Activated B cell treated with CpG ODN at 0.5 μM for 24 hours (primary cell): ENCODE results near the gene YPEL1. TPM values are rescaled to one million over a fixed set of nuclear protein-coding genes. Genes with fewer than 3 reads are reported as not detected.

Experiments used
- ATAC-seq: fragments of 200-7000 bp; cut with Tn5 transposase; one replicate; pipeline ENCODE4 v1.10.0; 2021; ENCODE audit warnings: low read depth, mild to moderate bottlenecking, moderate library complexity
- CTCF ChIA-PET: fragments of 350-600 bp; sonication (Branson Sonifier 250); formaldehyde crosslinking; loops from one replicate; lab custom pipeline; 2021; ENCODE audit warnings: antibody characterized with exemption; lab: Charles Lee
- POLR2A ChIA-PET: fragments of 350-600 bp; sonication (Branson Sonifier 250); formaldehyde crosslinking; loops from one replicate; lab custom pipeline; 2021; ENCODE audit warnings: antibody characterized with exemption; lab: Charles Lee
- DNase-seq: peaks from one replicate; pipeline ENCODE4 v3.0.0; 2022
- H3K27ac Mint-ChIP-seq: one replicate; pipeline ENCODE4 v1.8.0; 2020; ENCODE audit warnings: mixed read lengths
- H3K27me3 Mint-ChIP-seq: one replicate; pipeline ENCODE4 v1.8.0; 2021; ENCODE audit warnings: mixed read lengths
- H3K36me3 Mint-ChIP-seq: one replicate; pipeline ENCODE4 v1.8.0; 2021; ENCODE audit warnings: low read depth, mixed read lengths
- H3K4me1 Mint-ChIP-seq: one replicate; pipeline ENCODE4 v1.8.0; 2021; ENCODE audit warnings: mixed read lengths
- H3K4me3 Mint-ChIP-seq: one replicate; pipeline ENCODE4 v1.8.0; 2020; ENCODE audit warnings: mild to moderate bottlenecking, mixed read lengths
- H3K9me3 Mint-ChIP-seq: one replicate; pipeline ENCODE4 v1.8.0; 2020; ENCODE audit warnings: mixed read lengths
- intact Hi-C: fragments of 100-400 bp; cut with micrococcal nuclease; formaldehyde crosslinking; loops from one replicate; pipeline ENCODE4 v1.15.1; 2024
- total RNA-seq: library from RNA; stranded (reverse); gene quantifications from 2 replicates; pipeline ENCODE4 v1.2.3, GENCODE V29; 2022
- TF ChIP-seq, protein P1 (sequence below): fragments of 200-600 bp; IDR thresholded peaks from one replicate; pipeline ENCODE4 v1.8.0; 2022; ENCODE audit warnings: antibody characterized with exemption, mild to moderate bottlenecking

YPEL1 gene
- total RNA-seq, 1 donor from 2014 or later, result 4.1 TPM

DNA sequence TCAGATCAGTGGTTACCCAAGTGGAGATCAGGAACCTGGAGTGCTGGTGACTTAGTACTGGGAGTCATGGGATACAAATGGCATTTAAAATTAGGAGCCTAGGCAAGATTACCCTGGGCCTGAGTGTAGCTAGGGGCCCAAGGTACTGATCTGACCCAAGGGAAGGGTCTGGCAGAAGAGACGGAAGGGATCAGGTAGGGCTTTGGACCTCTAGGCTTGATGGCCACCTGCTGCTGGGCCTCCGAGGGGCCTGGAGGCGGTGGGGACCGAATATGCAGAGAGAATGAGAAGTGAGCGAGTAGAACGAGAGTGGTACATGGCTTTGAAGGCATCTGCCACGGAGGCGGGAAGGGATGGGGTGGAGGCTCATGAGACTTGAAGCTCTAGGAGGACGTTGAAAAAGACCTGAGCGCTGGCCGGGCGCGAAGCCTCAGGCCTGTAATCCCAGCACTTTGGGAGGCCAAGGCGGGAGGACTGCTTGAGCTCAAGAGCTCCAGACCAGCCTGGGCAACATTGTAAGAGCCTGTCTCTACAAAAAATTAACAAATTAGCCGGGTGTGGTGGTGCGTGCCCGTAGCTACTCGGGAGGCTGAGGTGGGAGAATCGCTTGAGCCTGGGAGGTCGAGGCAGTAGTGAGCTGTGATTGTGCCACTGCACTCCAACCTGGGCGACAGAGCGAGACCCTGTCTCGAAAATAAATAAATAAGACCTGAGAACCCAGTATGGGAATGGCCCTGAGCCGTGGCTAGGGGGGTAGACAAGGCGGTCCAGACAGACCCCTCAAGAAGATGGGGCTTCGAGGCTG is 70.3 kb downstream of the YPEL1 start:
- TF ChIP-seq, protein P1, sequence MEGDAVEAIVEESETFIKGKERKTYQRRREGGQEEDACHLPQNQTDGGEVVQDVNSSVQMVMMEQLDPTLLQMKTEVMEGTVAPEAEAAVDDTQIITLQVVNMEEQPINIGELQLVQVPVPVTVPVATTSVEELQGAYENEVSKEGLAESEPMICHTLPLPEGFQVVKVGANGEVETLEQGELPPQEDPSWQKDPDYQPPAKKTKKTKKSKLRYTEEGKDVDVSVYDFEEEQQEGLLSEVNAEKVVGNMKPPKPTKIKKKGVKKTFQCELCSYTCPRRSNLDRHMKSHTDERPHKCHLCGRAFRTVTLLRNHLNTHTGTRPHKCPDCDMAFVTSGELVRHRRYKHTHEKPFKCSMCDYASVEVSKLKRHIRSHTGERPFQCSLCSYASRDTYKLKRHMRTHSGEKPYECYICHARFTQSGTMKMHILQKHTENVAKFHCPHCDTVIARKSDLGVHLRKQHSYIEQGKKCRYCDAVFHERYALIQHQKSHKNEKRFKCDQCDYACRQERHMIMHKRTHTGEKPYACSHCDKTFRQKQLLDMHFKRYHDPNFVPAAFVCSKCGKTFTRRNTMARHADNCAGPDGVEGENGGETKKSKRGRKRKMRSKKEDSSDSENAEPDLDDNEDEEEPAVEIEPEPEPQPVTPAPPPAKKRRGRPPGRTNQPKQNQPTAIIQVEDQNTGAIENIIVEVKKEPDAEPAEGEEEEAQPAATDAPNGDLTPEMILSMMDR, result no peak
- intact Hi-C loops, result loop anchor here (5.0 kb wide), 1 partner anchor 202 kb away; the partner anchor contains the start of gene MAPK1
- no peak for ATAC-seq

DNA sequence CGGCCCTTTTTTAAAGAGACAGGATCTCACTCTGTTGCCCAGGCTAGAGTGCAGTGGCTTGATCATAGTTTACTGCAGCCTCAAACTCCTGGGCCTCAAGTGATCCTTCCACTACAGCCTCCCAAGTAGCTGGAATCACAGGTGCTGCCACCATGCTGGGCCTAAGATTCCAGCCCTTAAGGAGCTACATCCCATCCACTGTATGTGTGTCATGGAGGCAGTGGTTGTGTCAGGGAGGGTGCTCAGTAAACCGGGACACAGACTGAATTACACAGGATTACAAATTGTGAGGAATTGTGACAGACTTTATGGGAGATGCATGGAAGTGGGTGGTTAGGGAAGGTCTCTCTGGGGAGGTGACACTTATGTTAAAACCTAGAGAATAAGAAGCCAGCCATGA is 71.9 kb downstream of the YPEL1 start:
- intact Hi-C loops, result no loop called here
- CTCF ChIA-PET, result no interaction called here
- H3K4me3 Mint-ChIP-seq, result peak overlapping the region; percentile 30

More for the DNA sequence above, 70.3 kb downstream of the YPEL1 start:
- H3K4me3 Mint-ChIP-seq, result peak overlapping the region; percentile 99
- ChIA-PET CTCF (interaction anchor here (1.3 kb wide), 1 partner anchor 36 kb away, joined by 10 read pairs; no protein-coding TSS in a partner anchor), POLR2A (interaction anchor here (1.0 to 3.6 kb wide), 6 partner anchors 7 to 70 kb away, joined by 3 to 27 read pairs (median 5); partner anchors contain the start of genes SDF2L1 and YDJC)
- H3K36me3 Mint-ChIP-seq, result peaks cover 13% of the 10 kb centered on the region
- DNase-seq, result no peak
- H3K4me1 Mint-ChIP-seq, result peaks cover 25% of the 10 kb centered on the region
- H3K27me3 Mint-ChIP-seq, result no peaks in the 10 kb centered on the region
- H3K27ac Mint-ChIP-seq, result peak overlapping the region; percentile 97
- no peaks in the 10 kb centered on the region for H3K9me3 Mint-ChIP-seq

DNA sequence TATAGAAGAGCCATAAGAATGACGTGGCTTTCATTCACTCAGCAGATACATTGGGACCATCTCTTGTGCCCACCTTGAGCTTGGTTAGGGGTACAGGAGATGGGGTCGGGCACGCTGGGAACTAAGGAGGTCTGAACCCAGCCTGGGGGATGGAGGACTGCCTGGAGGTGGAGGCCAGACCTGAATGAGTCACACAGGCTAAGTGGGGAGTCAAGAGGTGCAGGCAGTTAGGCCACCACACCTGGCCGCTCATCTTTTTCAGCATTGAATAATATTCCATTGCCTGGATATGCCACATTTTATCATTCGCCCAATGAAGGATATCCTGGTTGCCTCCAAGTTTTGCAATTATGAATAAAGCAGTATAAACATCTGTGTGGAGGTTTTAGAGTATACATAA is 73.6 kb downstream of the YPEL1 start:
- no peak overlapping the region for H3K4me3 Mint-ChIP-seq
- no peaks in the 10 kb centered on the region for H3K27me3 Mint-ChIP-seq
- H3K9me3 Mint-ChIP-seq, result no peaks in the 10 kb centered on the region
- no peak for DNase-seq
- ATAC-seq, result no peak
- H3K27ac Mint-ChIP-seq, result no peak overlapping the region
- H3K4me1 Mint-ChIP-seq, result peaks cover 18% of the 10 kb centered on the region
- intact Hi-C loops, result no loop called here
- ChIA-PET CTCF (no interaction called here), POLR2A (no interaction called here)
- TF ChIP-seq, protein P1, result no peak
- H3K36me3 Mint-ChIP-seq, result peaks cover 6% of the 10 kb centered on the region

More for the DNA sequence above, 71.9 kb downstream of the YPEL1 start:
- POLR2A ChIA-PET, result no interaction called here
- Mint-ChIP-seq H3K36me3 (peaks cover 6% of the 10 kb centered on the region), H3K27ac (no peak overlapping the region), H3K9me3 (no peaks in the 10 kb centered on the region), H3K27me3 (no peaks in the 10 kb centered on the region), H3K4me1 (peaks cover 20% of the 10 kb centered on the region)
- TF ChIP-seq, protein P1, result no peak
- DNase-seq (no peak), ATAC-seq (no peak)

DNA sequence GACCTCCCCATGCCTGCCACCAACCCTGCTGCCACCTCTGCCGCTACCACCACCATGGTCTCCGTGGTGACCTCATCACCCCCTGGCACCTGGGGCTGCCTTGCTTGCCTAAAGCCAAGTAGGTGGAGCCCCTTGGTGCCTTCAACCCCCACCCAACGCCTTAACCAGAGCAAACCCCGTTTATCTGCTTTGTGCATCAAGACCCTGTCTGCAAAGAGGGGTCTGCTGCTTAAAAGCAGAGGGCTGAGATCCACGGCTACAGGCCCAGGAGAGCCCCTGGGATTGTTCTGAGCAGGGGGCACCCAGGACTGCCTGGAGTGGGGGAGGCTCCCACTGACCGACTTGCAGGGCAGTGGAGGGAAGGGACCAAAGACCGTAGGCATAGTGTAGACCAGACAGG is 74.7 kb downstream of the YPEL1 start:
- POLR2A ChIA-PET, result no interaction called here
- no peak for DNase-seq
- peaks cover 1% of the 10 kb centered on the region for H3K36me3 Mint-ChIP-seq
- no peaks in the 10 kb centered on the region for H3K27me3 Mint-ChIP-seq
- H3K4me3 Mint-ChIP-seq, result no peak overlapping the region
- H3K4me1 Mint-ChIP-seq, result peaks cover 18% of the 10 kb centered on the region
- ATAC-seq, result no peak
- CTCF ChIA-PET, result no interaction called here
- H3K27ac Mint-ChIP-seq, result no peak overlapping the region
- no peaks in the 10 kb centered on the region for H3K9me3 Mint-ChIP-seq
- TF ChIP-seq, protein P1, result no peak
- intact Hi-C loops, result no loop called here

DNA sequence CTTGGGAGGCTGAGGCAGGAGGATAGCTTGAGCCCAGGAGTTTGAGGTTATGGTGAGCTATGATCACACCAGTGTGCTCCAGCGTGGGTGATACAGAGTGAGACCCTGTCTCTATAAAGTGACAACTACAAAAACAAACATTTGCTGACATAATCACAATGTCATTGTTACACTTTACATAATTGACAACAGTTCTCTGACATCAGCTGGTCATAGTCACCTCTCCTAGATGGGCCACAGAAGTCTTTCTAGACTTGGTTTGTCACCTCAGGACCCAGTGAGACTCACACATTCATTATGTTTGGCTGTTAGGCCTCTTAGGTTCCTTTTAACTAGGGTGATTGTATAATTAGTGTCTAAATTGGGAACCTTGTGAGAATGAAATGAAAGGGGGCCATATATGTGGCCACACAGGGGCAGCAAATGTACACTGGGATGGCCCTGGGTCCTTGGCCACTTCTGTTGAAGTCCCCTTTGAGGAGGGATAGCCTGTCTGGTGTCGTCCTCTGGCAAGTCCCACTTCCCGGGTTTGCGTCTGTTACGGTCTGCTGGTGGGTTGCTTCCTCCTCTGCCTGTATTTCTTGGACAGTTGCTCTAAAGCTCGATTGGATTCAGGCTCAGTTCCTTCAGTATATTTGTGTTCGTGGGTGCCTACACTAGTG is 75.6 kb downstream of the YPEL1 start:
- intact Hi-C loops, result no loop called here
- TF ChIP-seq, protein P1, result no peak
- H3K27me3 Mint-ChIP-seq, result no peaks in the 10 kb centered on the region
- DNase-seq, result no peak
- H3K27ac Mint-ChIP-seq, result no peak overlapping the region
- H3K9me3 Mint-ChIP-seq, result no peaks in the 10 kb centered on the region
- no peaks in the 10 kb centered on the region for H3K36me3 Mint-ChIP-seq
- ChIA-PET CTCF (no interaction called here), POLR2A (no interaction called here)
- peaks cover 12% of the 10 kb centered on the region for H3K4me1 Mint-ChIP-seq
- no peak for ATAC-seq
- H3K4me3 Mint-ChIP-seq, result no peak overlapping the region
